ENCODE results near the gene C2orf49.
A peak's percentile ranks its signal among the peaks of the same experiment; 100 is the strongest.

Gene C2orf49

GRCh38 chr2:105337122-105338019 is at the start of gene C2orf49:
Gene C2orf49 (plus strand): TSS chr2:105337540. CDS start chr2:105337588, 48 bp downstream.
- DNase-seq (ENCODE audit: low read depth), result peak; percentile 80
- TF ChIP-seq, protein P1, sequence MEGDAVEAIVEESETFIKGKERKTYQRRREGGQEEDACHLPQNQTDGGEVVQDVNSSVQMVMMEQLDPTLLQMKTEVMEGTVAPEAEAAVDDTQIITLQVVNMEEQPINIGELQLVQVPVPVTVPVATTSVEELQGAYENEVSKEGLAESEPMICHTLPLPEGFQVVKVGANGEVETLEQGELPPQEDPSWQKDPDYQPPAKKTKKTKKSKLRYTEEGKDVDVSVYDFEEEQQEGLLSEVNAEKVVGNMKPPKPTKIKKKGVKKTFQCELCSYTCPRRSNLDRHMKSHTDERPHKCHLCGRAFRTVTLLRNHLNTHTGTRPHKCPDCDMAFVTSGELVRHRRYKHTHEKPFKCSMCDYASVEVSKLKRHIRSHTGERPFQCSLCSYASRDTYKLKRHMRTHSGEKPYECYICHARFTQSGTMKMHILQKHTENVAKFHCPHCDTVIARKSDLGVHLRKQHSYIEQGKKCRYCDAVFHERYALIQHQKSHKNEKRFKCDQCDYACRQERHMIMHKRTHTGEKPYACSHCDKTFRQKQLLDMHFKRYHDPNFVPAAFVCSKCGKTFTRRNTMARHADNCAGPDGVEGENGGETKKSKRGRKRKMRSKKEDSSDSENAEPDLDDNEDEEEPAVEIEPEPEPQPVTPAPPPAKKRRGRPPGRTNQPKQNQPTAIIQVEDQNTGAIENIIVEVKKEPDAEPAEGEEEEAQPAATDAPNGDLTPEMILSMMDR (conservative IDR thresholded peaks at IDR 0.05; ENCODE audit: control insufficient read depth, insufficient read depth, low read depth, low read length), result no peak

GRCh38 chr2:105287692-105288091 is 49.6 kb upstream of the C2orf49 start:
- H3K4me3 ChIP-seq (ENCODE audit: control insufficient read depth, low read depth, low read length), result no peak overlapping the region
- TF ChIP-seq, protein P1 (conservative IDR thresholded peaks at IDR 0.05; ENCODE audit: control insufficient read depth, insufficient read depth, low read depth, low read length), result peak; percentile 58
- DNase-seq (ENCODE audit: low read depth), result peak; percentile 58

More at GRCh38 chr2:105337122-105338019, at the start of gene C2orf49:
- H3K4me3 ChIP-seq (ENCODE audit: control insufficient read depth, low read depth, low read length), result peak within 1 kb of the TSS; percentile 97

DNA sequence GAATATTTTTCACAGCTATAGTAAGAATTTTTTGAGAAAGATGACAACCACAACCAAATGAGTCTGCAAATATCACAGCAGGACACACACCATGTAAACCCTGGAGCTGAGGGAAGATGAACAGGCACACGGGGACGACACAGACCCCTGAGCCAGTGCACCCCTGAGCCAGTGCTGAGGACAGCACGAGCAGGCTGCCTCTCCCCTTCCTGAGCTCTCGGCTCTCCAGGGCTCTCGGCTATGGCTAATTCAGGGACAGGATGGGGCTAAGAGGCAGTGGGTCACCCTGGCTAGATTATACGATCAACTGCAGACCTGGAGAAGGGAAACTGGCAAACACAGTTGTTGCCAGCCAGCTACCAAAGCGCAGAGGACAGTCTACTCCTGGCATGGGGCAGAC is 49.2 kb upstream of the C2orf49 start:
- TF ChIP-seq, protein P1 (conservative IDR thresholded peaks at IDR 0.05; ENCODE audit: control insufficient read depth, insufficient read depth, low read depth, low read length), result no peak
- no peak for DNase-seq (ENCODE audit: low read depth)
- no peak overlapping the region for H3K4me3 ChIP-seq (ENCODE audit: control insufficient read depth, low read depth, low read length)

- no peak overlapping the region for H3K4me3 ChIP-seq (ENCODE audit: control insufficient read depth, low read depth, low read length)
- DNase-seq (ENCODE audit: low read depth), result no peak
- TF ChIP-seq, protein P1 (conservative IDR thresholded peaks at IDR 0.05; ENCODE audit: control insufficient read depth, insufficient read depth, low read depth, low read length), result no peak
These were observed 46.2 kb upstream of the C2orf49 start for GRCh38 chr2:105290981-105291660.

DNA sequence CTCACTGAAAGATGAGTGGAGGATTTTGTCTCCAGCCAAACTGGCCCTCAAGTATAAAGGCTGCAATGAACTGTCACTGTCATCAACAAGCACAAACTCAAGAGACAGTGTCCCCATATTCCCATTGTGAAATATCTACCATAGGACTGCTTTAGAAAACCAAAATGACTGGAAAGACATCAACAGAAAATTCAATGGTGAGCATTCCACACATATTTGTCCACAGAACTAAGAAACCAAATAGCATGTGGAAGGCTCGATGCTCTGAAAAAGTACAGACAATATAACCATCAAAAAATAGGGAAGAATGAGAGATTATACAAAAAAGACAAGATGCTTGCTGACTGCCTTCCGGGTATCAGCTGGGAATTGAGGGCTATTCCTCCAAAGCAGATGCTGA is 45.4 kb upstream of the C2orf49 start:
- H3K4me3 ChIP-seq (ENCODE audit: control insufficient read depth, low read depth, low read length), result no peak overlapping the region
- TF ChIP-seq, protein P1 (conservative IDR thresholded peaks at IDR 0.05; ENCODE audit: control insufficient read depth, insufficient read depth, low read depth, low read length), result no peak
- no peak for DNase-seq (ENCODE audit: low read depth)

- no peak overlapping the region for H3K4me3 ChIP-seq (ENCODE audit: control insufficient read depth, low read depth, low read length)
- no peak for DNase-seq (ENCODE audit: low read depth)
- TF ChIP-seq, protein P1 (conservative IDR thresholded peaks at IDR 0.05; ENCODE audit: control insufficient read depth, insufficient read depth, low read depth, low read length), result no peak
These were observed 43.3 kb upstream of the C2orf49 start for GRCh38 chr2:105294046-105294445.
